HepG2 (cell line): ENCODE measurements around the gene INTS4. TPM values are rescaled to one million over a fixed set of nuclear protein-coding genes. Genes with fewer than 3 reads are reported as not detected.

Source experiments
- ATAC-seq: fragments of 200-7000 bp; cut with Tn5 transposase; 3 replicates; pipeline ENCODE4 v1.9.1; 2020; ENCODE audit warnings: mild to moderate bottlenecking, moderate library complexity
- BruUV-seq: library from RNA; stranded (reverse); fragments of 400-500 nt; replicated peaks from 2 replicates; lab custom pipeline; 2021; lab: Mats Ljungman, UMichigan
- CTCF ChIA-PET: fragments of 300-600 bp; formaldehyde crosslinking; extraction: SDS; loops from one replicate; lab custom pipeline; 2021; ENCODE audit warnings: low total read pairs, inconsistent platforms, low intra/inter-chr PET ratio; lab: Yijun Ruan, JAX
- POLR2A ChIA-PET: fragments of 350-600 bp; sonication (Branson Sonifier 250); formaldehyde crosslinking; loops from one replicate; lab custom pipeline; 2020; ENCODE audit warnings: antibody characterized with exemption, inconsistent platforms; lab: Yijun Ruan, JAX
- DNase-seq: peaks from one replicate; pipeline ENCODE4 v3.0.0-alpha.2; 2015; ENCODE audit warnings: low spot score
- FAIRE-seq: peaks from 3 replicates; lab custom pipeline; 2011; peaks lifted over from hg19 to GRCh38; lab: Jason Lieb, UNC
- H2AFZ ChIP-seq: one replicate; pipeline ENCODE4 v1.6.1; 2011; ENCODE audit warnings: low read length, inconsistent platforms
- H3K27ac ChIP-seq: fragments of 300-600 bp; 3 replicates; pipeline ENCODE4 v1.8.0; 2011; ENCODE audit warnings: mixed run types, mild to moderate bottlenecking, mixed read lengths, low read length, inconsistent platforms; ENCODE audit not compliant: insufficient read depth; ENCODE audit errors: extremely low read length
- H3K27me3 ChIP-seq, 2 experiments: fragments of 200-600 bp in 1 of 2; 2 replicates in 1 of 2; 3 replicates in 1 of 2; pipeline versions ENCODE4 v1.6.0 to v1.8.0; 2011; ENCODE audit warnings: low read length in 2 of 2, mild to moderate bottlenecking in 2 of 2, moderate library complexity in 2 of 2, inconsistent platforms in 1 of 2; ENCODE audit not compliant: insufficient read depth in 2 of 2, control insufficient read depth in 1 of 2
- H3K36me3 ChIP-seq, 2 experiments: fragments of 200-600 bp in 1 of 2; replicated peaks in 1 of 2; 2 replicates in 1 of 2; 3 replicates in 1 of 2; pipeline versions ENCODE4 v1.5.1 to v1.8.0; 2011; ENCODE audit warnings: low read length in 2 of 2, inconsistent platforms in 1 of 2; ENCODE audit not compliant: insufficient read depth in 2 of 2, control insufficient read depth in 1 of 2
- H3K4me1 ChIP-seq: 2 replicates; pipeline ENCODE4 v1.5.1; 2012; ENCODE audit warnings: low read length, inconsistent platforms; ENCODE audit not compliant: insufficient read depth
- H3K4me2 ChIP-seq: 2 replicates; pipeline ENCODE4 v1.6.0; 2011; ENCODE audit warnings: low read depth, low read length, inconsistent platforms
- H3K4me3 ChIP-seq, 3 experiments: fragments of 200-600 bp in 1 of 3; sonication (generic), shearing (Covaris generic) in 1 of 3; replicated peaks in 1 of 3; 2 replicates each; pipeline ENCODE4 v1.5.1; 2011 to 2016; ENCODE audit warnings: low read length in 3 of 3, inconsistent platforms in 2 of 3, low read depth in 2 of 3, mild to moderate bottlenecking in 2 of 3, control low read depth in 1 of 3, mixed read lengths in 1 of 3; ENCODE audit not compliant: insufficient read depth in 1 of 3
- H3K79me2 ChIP-seq: one replicate; pipeline ENCODE4 v1.6.1; 2011; ENCODE audit warnings: low read length, inconsistent platforms; ENCODE audit not compliant: insufficient read depth
- H3K9ac ChIP-seq: 2 replicates; pipeline ENCODE4 v1.6.0; 2011; ENCODE audit warnings: mild to moderate bottlenecking, low read depth, low read length, inconsistent platforms; ENCODE audit not compliant: insufficient read depth
- H3K9me3 ChIP-seq: 2 replicates; pipeline ENCODE4 v1.5.1; 2012; ENCODE audit warnings: mild to moderate bottlenecking, low read length
- H4K20me1 ChIP-seq: 2 replicates; pipeline ENCODE4 v1.6.0; 2011; ENCODE audit warnings: inconsistent platforms, mild to moderate bottlenecking, low read length, moderate library complexity; ENCODE audit not compliant: insufficient read depth
- AGO1 ChIP-seq: fragments of 200-400 bp; formaldehyde crosslinking; IDR thresholded peaks from 2 replicates; pipeline ENCODE4 v1.6.1; 2017; ENCODE audit warnings: mild to moderate bottlenecking, low read depth, low read length, moderate library complexity; ENCODE audit not compliant: poor library complexity, severe bottlenecking
- FOXA1 ChIP-seq, 2 experiments: fragments of 450-650 bp in 1 of 2; sonication (generic) in 1 of 2; formaldehyde crosslinking in 1 of 2; IDR thresholded peaks; 2 replicates each; pipeline versions ENCODE4 v1.4.0 to v1.6.1; 2016 to 2020; ENCODE audit warnings: missing genetic modification reagents in 1 of 2
- GABPB1 ChIP-seq: IDR thresholded peaks from 2 replicates; pipeline ENCODE4 v1.6.1; 2016; ENCODE audit warnings: mild to moderate bottlenecking, missing genetic modification reagents, moderate library complexity, missing compliant biosample characterization
- HES4 ChIP-seq: sonication (generic); formaldehyde crosslinking; IDR thresholded peaks from 2 replicates; pipeline ENCODE4 v1.9.0; 2021; ENCODE audit warnings: mild to moderate bottlenecking, missing genetic modification reagents, borderline replicate concordance
- HIVEP1 ChIP-seq: sonication (generic); formaldehyde crosslinking; IDR thresholded peaks from 2 replicates; pipeline ENCODE4 v1.4.0; 2020; ENCODE audit warnings: mild to moderate bottlenecking, missing genetic modification reagents
- KDM5B ChIP-seq: sonication (generic); formaldehyde crosslinking; IDR thresholded peaks from 2 replicates; pipeline ENCODE4 v1.4.0; 2020; ENCODE audit warnings: missing genetic modification reagents, mild to moderate bottlenecking, borderline replicate concordance
- MEIS2 ChIP-seq: sonication (generic); formaldehyde crosslinking; IDR thresholded peaks from 2 replicates; pipeline ENCODE4 v1.9.0; 2021; ENCODE audit warnings: mild to moderate bottlenecking, missing genetic modification reagents
- PPARG ChIP-seq: conservative IDR thresholded peaks from 2 replicates; pipeline ENCODE4 v1.6.1; 2016; ENCODE audit warnings: missing biosample characterization, missing genetic modification reagents
- SAFB2 ChIP-seq: sonication (generic); formaldehyde crosslinking; IDR thresholded peaks from 2 replicates; pipeline ENCODE4 v1.5.1; 2020; ENCODE audit warnings: missing genetic modification reagents, low read depth, mild to moderate bottlenecking, borderline replicate concordance
- WGBS: methylation state at CpG from one replicate; pipeline ENCODE4 v1.1.6; 2017; ENCODE audit warnings: low lambda C conversion rate; 5-methylcytosine and 5-hydroxymethylcytosine counted together
- in situ Hi-C: cut with HindIII; loops from 2 replicates; pipeline ENCODE4 v1.10.0; 2017; ENCODE audit warnings: low pct_unique_long_range_greater_than_20kb; ENCODE audit not compliant: extremely low pct_ligation_motif_present
- intact Hi-C: fragments of 100-400 bp; cut with micrococcal nuclease; formaldehyde crosslinking; loops from one replicate; pipeline ENCODE4 v1.10.0; 2022; ENCODE audit not compliant: unreplicated experiment
- polyA plus RNA-seq, 8 experiments: library from polyadenylated mRNA; depleted of rRNA in 3 of 8; stranded (reverse) in 7 of 8; unstranded in 1 of 8; fragments of >200 nt; fragmentation: Illumina TruSeq in 4 of 8; extraction: Trizol in 4 of 8; gene quantifications; 2 replicates each; pipeline versions ENCODE4 v1.2.1 to v1.2.3, GENCODE V29; 2011 to 2016; ENCODE audit warnings: low read depth in 4 of 8, missing spikeins in 1 of 8, mixed read lengths in 1 of 8; ENCODE audit not compliant: insufficient read depth in 1 of 8
- total RNA-seq, 5 experiments: library from RNA; depleted of rRNA; stranded (reverse); fragments of >200 nt; fragmentation: Illumina TruSeq; extraction: Trizol; gene quantifications; 2 replicates each; pipeline ENCODE4 v1.2.3, GENCODE V29; 2016; ENCODE audit warnings: low read depth in 1 of 5
- TF ChIP-seq, protein P1 (sequence below): sonication (generic); formaldehyde crosslinking; IDR thresholded peaks from 2 replicates; pipeline ENCODE4 v1.4.0; 2020; ENCODE audit warnings: low read depth, mild to moderate bottlenecking, missing genetic modification reagents

Gene INTS4
- total and polyA plus RNA-seq, 2 of the 13 experiments (the other 11 are each of a cell fraction or from before 2014, with no cell fraction given), result 37.3 to 44.8 TPM

- CTCF ChIA-PET, result no interaction called here
- Histone ChIP-seq H3K9ac (no peak overlapping the region), H3K4me2 (no peak overlapping the region), H3K36me3 (no peaks in the 10 kb centered on the region), H3K4me1 (peaks cover 63% of the 10 kb centered on the region), H3K27ac (no peak overlapping the region), H4K20me1 (no peaks in the 10 kb centered on the region), H3K27me3 (no peaks in the 10 kb centered on the region), H3K4me3 (no peak overlapping the region), H3K9me3 (no peaks in the 10 kb centered on the region), H3K79me2 (no peaks in the 10 kb centered on the region), H2AFZ (no peak overlapping the region)
- TF ChIP-seq PPARG (CRISPR knock-in tag) (no peak), HIVEP1 (CRISPR knock-in tag) (no peak), FOXA1 (IDR thresholded peaks at IDR 0.05) (no peak), FOXA1 (CRISPR knock-in tag; IDR thresholded peaks at IDR 0.05) (no peak), HES4 (CRISPR knock-in tag) (no peak), KDM5B (CRISPR knock-in tag) (no peak), AGO1 (no peak), MEIS2 (no peak), GABPB1 (CRISPR knock-in tag) (no peak), SAFB2 (no peak)
- TF ChIP-seq, protein P1, sequence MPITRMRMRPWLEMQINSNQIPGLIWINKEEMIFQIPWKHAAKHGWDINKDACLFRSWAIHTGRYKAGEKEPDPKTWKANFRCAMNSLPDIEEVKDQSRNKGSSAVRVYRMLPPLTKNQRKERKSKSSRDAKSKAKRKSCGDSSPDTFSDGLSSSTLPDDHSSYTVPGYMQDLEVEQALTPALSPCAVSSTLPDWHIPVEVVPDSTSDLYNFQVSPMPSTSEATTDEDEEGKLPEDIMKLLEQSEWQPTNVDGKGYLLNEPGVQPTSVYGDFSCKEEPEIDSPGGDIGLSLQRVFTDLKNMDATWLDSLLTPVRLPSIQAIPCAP, result no peak
- ATAC-seq, result no peak
- BruUV-seq, result no TSS peak
- POLR2A ChIA-PET, result no interaction called here
- no peak for DNase-seq
- in situ Hi-C loops (no loop called here), intact Hi-C loops (no loop called here)
- WGBS, result 45% methylated on average over 2 of the region's 2 CpGs
- FAIRE-seq, result no peak
These were observed 33.3 kb upstream of the INTS4 start for GRCh38 chr11:78027759-78028158.
